Cerebellar cortex (tissue), 1 donor: ENCODE data around the gene PDCD4.
"Not testable (repeated sequence)": the region's sequence is repeated elsewhere in the genome, so short reads cannot be mapped to it uniquely, and the experiment has no call there.

Experiments
- DNase-seq: peaks from one replicate; pipeline ENCODE4 v3.0.0-alpha.2; 2015; ENCODE audit warnings: low spot score

PDCD4 gene

GRCh38 chr10:110861930-110862649 is 9.6 kb upstream of the PDCD4 start:
- DNase-seq: no peak

DNA sequence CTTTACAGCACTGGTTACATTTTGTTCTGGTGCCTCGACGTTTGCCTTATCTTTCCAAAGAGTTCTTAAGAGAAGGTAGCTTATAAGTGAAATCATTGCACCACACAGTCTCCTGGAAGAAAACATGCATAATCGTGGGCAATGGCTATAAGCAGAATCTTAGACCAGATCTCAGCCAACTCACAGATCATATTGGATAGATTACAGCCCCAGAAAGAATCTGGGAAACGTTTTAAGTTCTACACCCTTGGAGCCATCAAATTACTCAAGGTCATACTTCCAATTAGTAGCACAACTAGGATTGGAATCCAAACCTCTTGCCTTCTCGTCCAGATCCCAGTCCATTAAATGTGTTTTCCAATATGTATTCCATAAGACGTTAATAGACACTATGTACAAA is 8.8 kb upstream of the PDCD4 start:
- no peak for DNase-seq

- DNase-seq: no peak
Observed at GRCh38 chr10:110863361-110863760, 8.4 kb upstream of the PDCD4 start.

DNA sequence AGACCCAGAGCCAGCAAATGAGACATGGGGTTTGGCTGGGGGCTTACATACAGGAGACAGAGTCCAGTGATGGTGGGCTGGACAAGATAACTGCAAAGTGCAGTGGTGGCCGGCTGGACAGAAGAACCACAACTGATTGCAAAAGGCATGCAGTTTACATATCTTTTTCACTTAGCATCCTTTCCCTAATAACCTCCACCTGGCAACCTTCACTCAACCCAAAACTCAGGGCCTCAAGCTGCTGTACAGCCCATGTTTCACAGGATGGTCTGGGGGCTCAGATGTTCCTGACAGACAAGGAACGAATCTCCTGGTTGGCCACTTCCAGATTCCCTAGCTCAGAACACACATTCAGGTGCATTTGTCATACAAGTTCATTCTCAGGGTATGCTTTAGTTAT is 7.8 kb upstream of the PDCD4 start:
- DNase-seq: no peak

- DNase-seq: peak; percentile 81
Observed at GRCh38 chr10:110864662-110865140, 7.0 kb upstream of the PDCD4 start.

DNA sequence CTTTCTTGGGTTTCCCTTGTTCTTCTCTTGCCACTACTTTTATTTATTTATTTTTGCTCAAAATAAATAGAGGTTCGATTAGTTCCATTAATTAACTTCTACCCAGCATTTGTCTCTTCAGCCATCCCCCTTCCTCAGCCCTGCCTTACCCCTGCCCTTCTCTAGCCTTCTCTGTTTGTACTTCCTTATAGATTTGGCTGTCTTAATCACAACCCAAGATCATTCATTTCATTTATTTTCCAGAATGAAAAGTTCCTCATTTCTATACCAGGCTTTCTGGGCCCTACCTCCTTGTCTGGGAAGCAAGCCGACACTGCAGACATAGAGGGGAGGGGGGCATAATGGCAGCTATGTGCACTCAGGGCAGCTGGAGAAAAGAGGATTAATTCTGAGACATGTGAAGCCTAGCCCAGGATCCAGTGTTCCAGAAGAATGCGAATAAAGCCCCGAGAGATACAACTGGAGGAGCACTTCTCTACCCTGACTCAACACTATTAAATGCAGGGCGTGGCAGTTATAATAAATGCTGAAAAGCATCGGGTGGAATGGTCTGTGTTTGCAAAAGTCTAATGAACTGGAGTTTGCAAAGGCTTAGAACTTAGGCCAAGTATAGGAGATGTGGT is 6.4 kb upstream of the PDCD4 start:
- DNase-seq: no peak

GRCh38 chr10:110865809-110866482 is 5.8 kb upstream of the PDCD4 start:
- DNase-seq: peak; percentile 60

GRCh38 chr10:110867011-110867806 is 4.5 kb upstream of the PDCD4 start:
- not testable (repeated sequence) for DNase-seq

- DNase-seq: no peak
Observed at GRCh38 chr10:110867807-110868465, 3.8 kb upstream of the PDCD4 start.

- DNase-seq: no peak
Observed at GRCh38 chr10:110868981-110869380, 2.7 kb upstream of the PDCD4 start.

DNA sequence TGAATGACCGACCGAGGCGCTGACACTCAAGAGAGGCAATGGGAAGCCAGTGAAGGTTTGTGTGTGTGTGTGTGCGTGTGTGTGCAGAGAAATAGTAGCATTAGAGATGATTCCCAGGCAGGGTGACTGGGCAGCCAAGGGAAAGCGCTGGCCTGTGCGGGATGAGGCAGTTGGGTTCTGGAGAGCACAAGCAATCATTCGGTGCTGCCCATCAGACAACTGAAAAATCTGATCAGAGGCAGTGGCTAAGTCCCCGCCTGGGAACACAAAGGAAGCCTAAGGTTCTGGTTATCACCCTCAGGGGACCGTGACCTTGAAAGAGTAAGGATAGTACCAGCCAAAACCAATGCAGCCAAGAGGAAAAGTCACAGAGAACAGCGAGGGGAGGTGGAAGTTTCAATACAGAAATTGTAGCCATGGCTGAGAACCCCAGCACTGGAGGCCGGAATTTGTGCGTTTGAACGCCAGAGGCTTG is 868 bp upstream of the PDCD4 start:
- no peak for DNase-seq

GRCh38 chr10:110872145-110872983 is 636 bp downstream of the PDCD4 start:
- peak; percentile 72 for DNase-seq

GRCh38 chr10:110872984-110873923 is 1.5 kb downstream of the PDCD4 start:
- peak; percentile 42 for DNase-seq

- no peak for DNase-seq
Observed at GRCh38 chr10:110873951-110874350, 2.2 kb downstream of the PDCD4 start.

DNA sequence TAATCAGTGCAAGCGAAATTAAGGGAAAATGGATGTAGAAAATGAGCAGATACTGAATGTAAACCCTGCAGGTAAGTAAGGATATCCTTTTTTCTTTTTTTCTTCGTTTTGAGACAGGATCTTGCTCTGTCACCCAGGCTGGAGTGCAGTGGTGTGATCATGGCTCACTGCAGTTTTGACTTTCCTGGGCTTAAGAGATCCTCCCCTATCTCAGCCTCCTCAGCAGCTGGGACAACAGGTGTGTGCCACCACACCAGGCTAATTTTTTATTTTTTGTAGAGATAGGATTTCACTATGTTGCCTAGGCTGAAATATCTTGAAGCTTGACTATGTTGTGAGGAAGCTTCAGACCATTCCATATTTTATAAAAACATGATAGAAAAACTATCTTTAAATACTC is 4.3 kb downstream of the PDCD4 start:
- DNase-seq: no peak

DNA sequence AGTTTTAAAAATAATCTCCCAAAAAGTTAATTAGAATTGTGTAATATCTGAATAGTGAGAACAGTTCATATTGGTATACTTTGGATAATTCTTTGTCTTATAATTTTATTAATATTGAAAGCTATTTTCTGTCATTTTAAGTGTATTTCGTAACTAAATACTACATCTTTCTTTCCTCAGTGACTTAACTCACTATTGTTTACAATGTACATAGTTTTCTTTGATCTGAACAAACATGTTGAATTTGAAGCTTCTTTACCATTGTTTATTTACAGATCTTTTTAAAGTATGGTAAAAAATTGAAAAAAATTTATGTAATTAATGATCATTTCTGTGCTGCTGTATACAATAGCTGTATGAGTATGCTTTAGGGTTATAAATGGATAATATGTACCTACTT is 5.1 kb downstream of the PDCD4 start:
- no peak for DNase-seq

- no peak for DNase-seq
Observed at GRCh38 chr10:110880012-110880411, 8.3 kb downstream of the PDCD4 start.

DNA sequence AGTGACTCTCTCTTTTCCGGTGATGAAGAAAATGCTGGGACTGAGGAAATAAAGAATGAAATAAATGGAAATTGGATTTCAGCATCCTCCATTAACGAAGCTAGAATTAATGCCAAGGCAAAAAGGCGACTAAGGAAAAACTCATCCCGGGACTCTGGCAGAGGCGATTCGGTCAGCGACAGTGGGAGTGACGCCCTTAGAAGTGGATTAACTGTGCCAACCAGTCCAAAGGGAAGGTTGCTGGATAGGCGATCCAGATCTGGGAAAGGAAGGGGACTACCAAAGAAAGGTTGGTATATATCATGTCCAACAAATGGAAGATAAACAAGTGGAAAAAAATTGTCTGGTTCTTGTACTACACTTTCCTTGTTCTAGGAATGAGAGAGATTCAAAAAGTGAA is 9.5 kb downstream of the PDCD4 start:
- no peak for DNase-seq

- DNase-seq: no peak
Observed at GRCh38 chr10:110881905-110882304, 10.2 kb downstream of the PDCD4 start.

DNA sequence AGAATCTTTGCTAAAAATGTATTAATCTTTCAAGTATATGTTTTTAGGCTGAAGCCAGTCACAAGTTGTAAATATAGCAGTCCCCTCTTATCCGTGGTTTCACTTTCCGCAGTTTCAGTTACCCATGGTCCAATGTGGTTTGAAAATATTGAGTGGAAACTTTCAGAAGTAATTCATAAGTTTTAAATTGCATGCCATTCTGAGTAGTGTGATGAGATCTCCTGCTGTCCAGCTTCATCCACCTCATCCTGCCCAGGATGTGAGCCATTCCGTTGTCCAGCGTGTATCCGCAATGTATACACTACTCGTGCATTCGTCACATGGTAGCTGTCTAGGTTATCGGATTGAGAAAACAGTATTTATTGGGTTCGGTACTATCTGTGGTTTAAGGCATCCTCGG is 12.2 kb downstream of the PDCD4 start:
- DNase-seq: no peak
